ENCODE data around the gene TMEM61.

DNA sequence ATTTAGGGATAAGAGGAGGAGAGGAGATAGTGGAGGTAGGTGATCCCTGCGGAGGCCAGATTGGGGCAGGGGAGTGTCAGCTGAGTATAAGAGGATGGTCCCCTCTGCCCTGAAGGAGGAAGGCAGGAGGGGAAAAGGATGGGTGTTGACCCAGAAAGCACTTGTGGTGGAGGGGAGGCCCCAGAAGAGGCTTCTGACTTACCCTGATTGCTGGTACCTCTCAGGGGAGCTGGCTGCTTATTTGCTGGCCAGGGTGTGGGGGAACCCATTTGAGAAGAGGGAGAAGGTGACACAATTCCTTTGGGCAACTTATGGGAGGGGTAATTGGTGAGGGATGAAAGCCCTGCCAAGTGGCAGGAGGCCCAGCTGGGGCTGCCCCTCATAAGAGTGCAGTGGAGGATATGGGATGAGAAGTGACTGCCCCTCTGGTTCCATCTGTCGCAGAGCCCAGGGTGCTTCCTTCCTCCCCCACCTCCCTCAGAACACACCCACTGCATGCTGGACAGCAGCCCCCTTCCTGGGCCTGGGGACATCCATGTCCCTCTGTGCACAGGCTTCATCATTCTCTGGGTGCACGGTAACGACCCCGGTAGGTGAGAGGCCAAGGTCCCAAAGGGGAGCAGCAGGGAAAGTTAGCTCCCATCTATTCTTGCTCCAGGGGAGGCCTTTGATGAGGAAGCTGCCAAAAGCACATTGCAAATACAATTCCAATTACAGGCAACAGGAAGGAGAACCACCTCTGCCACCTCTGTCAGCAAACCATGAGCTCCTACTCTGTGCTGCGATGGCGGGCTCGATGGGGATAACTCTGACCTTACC lies 57.5 kb downstream of the TMEM61 start:
- no peak for TF ChIP-seq CREM (CRISPR knock-in tag; IDR thresholded peaks at IDR 0.05)
- TF ChIP-seq, protein P1, sequence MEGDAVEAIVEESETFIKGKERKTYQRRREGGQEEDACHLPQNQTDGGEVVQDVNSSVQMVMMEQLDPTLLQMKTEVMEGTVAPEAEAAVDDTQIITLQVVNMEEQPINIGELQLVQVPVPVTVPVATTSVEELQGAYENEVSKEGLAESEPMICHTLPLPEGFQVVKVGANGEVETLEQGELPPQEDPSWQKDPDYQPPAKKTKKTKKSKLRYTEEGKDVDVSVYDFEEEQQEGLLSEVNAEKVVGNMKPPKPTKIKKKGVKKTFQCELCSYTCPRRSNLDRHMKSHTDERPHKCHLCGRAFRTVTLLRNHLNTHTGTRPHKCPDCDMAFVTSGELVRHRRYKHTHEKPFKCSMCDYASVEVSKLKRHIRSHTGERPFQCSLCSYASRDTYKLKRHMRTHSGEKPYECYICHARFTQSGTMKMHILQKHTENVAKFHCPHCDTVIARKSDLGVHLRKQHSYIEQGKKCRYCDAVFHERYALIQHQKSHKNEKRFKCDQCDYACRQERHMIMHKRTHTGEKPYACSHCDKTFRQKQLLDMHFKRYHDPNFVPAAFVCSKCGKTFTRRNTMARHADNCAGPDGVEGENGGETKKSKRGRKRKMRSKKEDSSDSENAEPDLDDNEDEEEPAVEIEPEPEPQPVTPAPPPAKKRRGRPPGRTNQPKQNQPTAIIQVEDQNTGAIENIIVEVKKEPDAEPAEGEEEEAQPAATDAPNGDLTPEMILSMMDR (IDR thresholded peaks at IDR 0.05) = no peak
- TF ChIP-seq ZNF138 (CRISPR knock-in tag; conservative IDR thresholded peaks at IDR 0.05) = no peak
- TF ChIP-seq CREB1 (CRISPR knock-in tag; IDR thresholded peaks at IDR 0.05) = no peak
- no peak for TF ChIP-seq NFYB (CRISPR knock-in tag; conservative IDR thresholded peaks at IDR 0.05; ENCODE audit: low read depth)
- TF ChIP-seq ESRRA (CRISPR knock-in tag; IDR thresholded peaks at IDR 0.05; ENCODE audit: borderline replicate concordance) = no peak
- no peak for TF ChIP-seq E2F5 (CRISPR knock-in tag; IDR thresholded peaks at IDR 0.05)
- TF ChIP-seq CBFB (CRISPR knock-in tag; IDR thresholded peaks at IDR 0.05; ENCODE audit: low read depth) = no peak
